Muscle layer of duodenum (tissue), 2 donors: ENCODE data around the gene LDLRAD3.

Experiments
- H3K27ac ChIP-seq: one replicate; pipeline ENCODE4 v1.7.0; 2013; ENCODE audit warnings: mild to moderate bottlenecking, low read length
- H3K27me3 ChIP-seq: one replicate; pipeline ENCODE4 v1.7.0; 2013; ENCODE audit warnings: low read depth, mild to moderate bottlenecking, control low read depth, low read length
- H3K36me3 ChIP-seq, 2 donors: one replicate each; pipeline ENCODE4 v1.7.0; 2013; ENCODE audit warnings: low read length in 2 of 2, control low read depth in 1 of 2, mild to moderate bottlenecking in 1 of 2; ENCODE audit not compliant: insufficient read depth in 2 of 2, control insufficient read depth in 1 of 2
- H3K4me1 ChIP-seq, 2 donors: one replicate each; pipeline ENCODE4 v1.7.0; 2013; ENCODE audit warnings: low read length in 2 of 2, mild to moderate bottlenecking in 2 of 2, control low read depth in 1 of 2, moderate library complexity in 1 of 2; ENCODE audit not compliant: insufficient read depth in 2 of 2, control insufficient read depth in 1 of 2
- H3K4me3 ChIP-seq, 2 donors: one replicate each; pipeline ENCODE4 v1.7.0; 2013; ENCODE audit warnings: low read length in 2 of 2, low read depth in 1 of 2, mild to moderate bottlenecking in 1 of 2
- H3K9me3 ChIP-seq, 2 donors: one replicate each; pipeline ENCODE4 v1.7.0; 2013; ENCODE audit warnings: low read length in 2 of 2, control low read depth in 1 of 2, mild to moderate bottlenecking in 1 of 2; ENCODE audit not compliant: control insufficient read depth in 1 of 2
- donor health status: healthy.

The LDLRAD3 gene

GRCh38 chr11:35962369-35963138 is 18.7 kb downstream of the LDLRAD3 start:
- Histone ChIP-seq H3K9me3 (no peaks in the 10 kb centered on the region), H3K27ac (no peak overlapping the region), H3K4me3 (no peak overlapping the region), H3K36me3 (no peaks in the 10 kb centered on the region), H3K4me1 (no peaks in the 10 kb centered on the region), H3K27me3 (no peaks in the 10 kb centered on the region)

- Histone ChIP-seq H3K9me3 (no peaks in the 10 kb centered on the region), H3K4me3 (no peak overlapping the region), H3K4me1 (no peaks in the 10 kb centered on the region), H3K27ac (no peak overlapping the region), H3K36me3 (no peaks in the 10 kb centered on the region), H3K27me3 (no peaks in the 10 kb centered on the region)
Measured at GRCh38 chr11:35963911-35964310, 20.0 kb downstream of the LDLRAD3 start.

- Histone ChIP-seq H3K27ac (no peak overlapping the region), H3K4me1 (no peaks in the 10 kb centered on the region), H3K9me3 (no peaks in the 10 kb centered on the region), H3K27me3 (no peaks in the 10 kb centered on the region), H3K4me3 (no peak overlapping the region), H3K36me3 (no peaks in the 10 kb centered on the region)
Measured at GRCh38 chr11:35964841-35965240, 21.0 kb downstream of the LDLRAD3 start.

GRCh38 chr11:35967042-35967441 is 23.2 kb downstream of the LDLRAD3 start:
- Histone ChIP-seq H3K27ac (no peak overlapping the region), H3K4me3 (no peak overlapping the region), H3K9me3 (no peaks in the 10 kb centered on the region), H3K36me3 (no peaks in the 10 kb centered on the region), H3K27me3 (no peaks in the 10 kb centered on the region), H3K4me1 (no peaks in the 10 kb centered on the region)

- H3K4me1 ChIP-seq: no peaks in the 10 kb centered on the region
- no peak overlapping the region for H3K27ac ChIP-seq
- H3K4me3 ChIP-seq: no peak overlapping the region
- no peaks in the 10 kb centered on the region for H3K9me3 ChIP-seq
- no peaks in the 10 kb centered on the region for H3K36me3 ChIP-seq
- no peaks in the 10 kb centered on the region for H3K27me3 ChIP-seq
Measured at GRCh38 chr11:35968386-35969088, 24.7 kb downstream of the LDLRAD3 start.

- Histone ChIP-seq H3K9me3 (peaks cover 0 to 2% of the 10 kb centered on the region in 2 donors), H3K4me1 (no peaks in the 10 kb centered on the region), H3K36me3 (peaks cover 0 to 2% of the 10 kb centered on the region in 2 donors), H3K4me3 (no peak overlapping the region), H3K27ac (no peak overlapping the region), H3K27me3 (no peaks in the 10 kb centered on the region)
Measured at GRCh38 chr11:35969089-35970042, 25.5 kb downstream of the LDLRAD3 start.

- Histone ChIP-seq H3K27me3 (no peaks in the 10 kb centered on the region), H3K4me3 (no peak overlapping the region), H3K36me3 (peaks cover 0 to 4% of the 10 kb centered on the region in 2 donors), H3K27ac (no peak overlapping the region), H3K9me3 (peaks cover 0 to 4% of the 10 kb centered on the region in 2 donors), H3K4me1 (no peaks in the 10 kb centered on the region)
Measured at GRCh38 chr11:35970445-35970844, 26.6 kb downstream of the LDLRAD3 start.

- H3K27ac ChIP-seq: no peak overlapping the region
- H3K9me3 ChIP-seq: peaks cover 0 to 4% of the 10 kb centered on the region in 2 donors
- H3K4me1 ChIP-seq: no peaks in the 10 kb centered on the region
- H3K27me3 ChIP-seq: no peaks in the 10 kb centered on the region
- no peak overlapping the region for H3K4me3 ChIP-seq
- H3K36me3 ChIP-seq: peaks cover 0 to 4% of the 10 kb centered on the region in 2 donors
Measured at GRCh38 chr11:35971841-35972422, 28.1 kb downstream of the LDLRAD3 start.

GRCh38 chr11:35974882-35975589 is 31.2 kb downstream of the LDLRAD3 start:
- no peak overlapping the region for H3K4me3 ChIP-seq
- no peak overlapping the region for H3K27ac ChIP-seq
- peaks cover 0 to 4% of the 10 kb centered on the region in 2 donors for H3K36me3 ChIP-seq
- H3K27me3 ChIP-seq: no peaks in the 10 kb centered on the region
- peaks cover 0 to 4% of the 10 kb centered on the region in 2 donors for H3K9me3 ChIP-seq
- no peaks in the 10 kb centered on the region for H3K4me1 ChIP-seq

- peaks cover 0 to under 1% of the 10 kb centered on the region in 2 donors for H3K4me1 ChIP-seq
- H3K9me3 ChIP-seq: peaks cover 0 to 4% of the 10 kb centered on the region in 2 donors
- H3K4me3 ChIP-seq: no peak overlapping the region
- H3K27me3 ChIP-seq: no peaks in the 10 kb centered on the region
- peaks cover 0 to 4% of the 10 kb centered on the region in 2 donors for H3K36me3 ChIP-seq
- no peak overlapping the region for H3K27ac ChIP-seq
Measured at GRCh38 chr11:35976434-35976833, 32.6 kb downstream of the LDLRAD3 start.
